Sciatic nerve (tissue), 2 donors: ENCODE data around the gene U2AF2. TPM values are rescaled to one million over a fixed set of nuclear protein-coding genes. Genes with fewer than 3 reads are reported as not detected.

ENCODE experiments used
- ATAC-seq: fragments of 200-7000 bp; cut with Tn5 transposase; one replicate; pipeline ENCODE4 v1.9.1; 2020; ENCODE audit warnings: mild to moderate bottlenecking, moderate library complexity
- DNase-seq: peaks from one replicate; pipeline ENCODE4 v3.0.0-alpha.2; 2020; ENCODE audit warnings: low spot score
- intact Hi-C: fragments of 100-400 bp; cut with DNase I; formaldehyde crosslinking; loops from one replicate; pipeline ENCODE4 v1.14.2; 2022
- total RNA-seq: library from RNA; stranded (reverse); fragmentation: NEBNext Ultra II Directional; extraction: Animal tissue kit (Norgen Biotek cat#: 25700); gene quantifications from one replicate; pipeline ENCODE4 v1.2.1, GENCODE V29; 2021
- donor health status: DM: no; HTN: no; CAD: no.
- donor health status: DM: no; HTN: no; CAD: no.

Gene U2AF2
- total RNA-seq, 1 donor from 2014 or later = 127 TPM

DNA sequence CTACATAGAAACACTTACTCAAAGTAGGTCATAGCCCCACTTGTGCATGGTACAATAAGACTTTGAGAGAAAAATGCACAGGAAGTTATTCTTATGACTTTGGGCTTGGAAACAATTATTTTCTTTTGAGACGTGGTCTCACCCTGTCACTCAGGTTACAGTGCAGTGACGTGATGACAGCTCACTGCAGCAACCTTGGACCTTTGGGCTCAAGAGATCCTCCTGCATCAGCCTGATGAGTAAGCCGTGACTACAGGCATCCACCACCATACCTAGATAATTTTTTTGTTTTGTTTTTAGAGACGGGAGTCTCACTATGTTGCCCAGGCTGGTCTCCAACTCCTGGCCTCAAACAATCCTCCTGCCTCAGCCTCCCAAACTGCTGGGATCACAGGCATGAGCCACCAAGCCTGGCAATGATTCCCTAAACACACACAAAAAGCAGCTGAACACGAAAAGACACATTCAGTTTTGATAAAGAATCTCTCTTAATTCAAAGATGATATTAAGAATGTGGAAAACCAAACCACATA is 65.4 kb downstream of the U2AF2 start:
- DNase-seq = no peak
- no peak for ATAC-seq
- intact Hi-C loops = no loop called here

- intact Hi-C loops = no loop called here
- ATAC-seq = no peak
- DNase-seq = no peak
Observed at GRCh38 chr19:55720801-55721200, 66.0 kb downstream of the U2AF2 start.

DNA sequence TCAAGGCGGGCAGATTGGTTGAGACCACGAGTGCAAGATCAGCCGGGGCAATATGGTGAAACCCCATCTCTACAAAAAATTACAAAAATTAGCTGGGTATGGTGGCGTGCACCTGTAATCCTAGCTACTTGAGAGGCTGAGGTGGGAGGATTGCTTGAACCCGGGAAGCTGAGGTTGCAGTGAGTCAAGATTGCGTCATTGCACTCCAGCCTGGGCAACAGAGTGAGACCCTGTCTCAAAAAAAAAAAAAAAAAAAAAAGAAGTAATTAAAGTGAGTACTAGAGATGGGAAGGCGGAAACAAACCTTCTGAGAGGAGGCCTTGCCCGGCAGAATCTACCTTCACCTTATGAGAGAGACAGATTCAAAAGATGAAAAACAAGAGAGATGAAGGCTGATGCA is 68.7 kb downstream of the U2AF2 start:
- DNase-seq = no peak
- intact Hi-C loops = no loop called here
- no peak for ATAC-seq

Other genes with a start within 250 kb of the U2AF2 start
- gene UBE2S, start 247.2 kb upstream of the U2AF2 start, total RNA-seq = 17.1 TPM
- 9.0 TPM for gene SHISA7, start 211.7 kb upstream of the U2AF2 start, total RNA-seq
- 35.7 TPM for gene ISOC2, start 193.4 kb upstream of the U2AF2 start, total RNA-seq
- not detected for gene C19orf85, start 190.3 kb upstream of the U2AF2 start, total RNA-seq
- gene ZNF628, start 178.4 kb upstream of the U2AF2 start, total RNA-seq = 9.0 TPM
- gene NAT14, start 169.8 kb upstream of the U2AF2 start, total RNA-seq = 11.5 TPM
- gene SSC5D, start 166.6 kb upstream of the U2AF2 start, total RNA-seq = 13.5 TPM
- gene SBK2, start 117.9 kb upstream of the U2AF2 start, total RNA-seq = not detected
- 0.53 TPM for gene SBK3, start 109.5 kb upstream of the U2AF2 start, total RNA-seq
- 14.3 TPM for gene ZNF579, start 74.2 kb upstream of the U2AF2 start, total RNA-seq
- gene FIZ1, start 55.5 kb upstream of the U2AF2 start, total RNA-seq = 11.7 TPM
- gene ZNF524, start 54.7 kb upstream of the U2AF2 start, total RNA-seq = 18.9 TPM
- gene ZNF865, start 49.4 kb upstream of the U2AF2 start, total RNA-seq = 15.9 TPM
- 4.0 TPM for gene ZNF784, start 30.5 kb upstream of the U2AF2 start, total RNA-seq
- 42.2 TPM for gene ZNF580, start 14.0 kb upstream of the U2AF2 start, total RNA-seq
- 17.2 TPM for gene ZNF581, start 11.4 kb upstream of the U2AF2 start, total RNA-seq
- gene CCDC106, start 6.8 kb upstream of the U2AF2 start, total RNA-seq = 14.0 TPM
- 87.6 TPM for gene EPN1, start 20.2 kb downstream of the U2AF2 start, total RNA-seq
- gene NLRP9, start 83.4 kb downstream of the U2AF2 start, total RNA-seq = not detected
- gene RFPL4A, start 104.1 kb downstream of the U2AF2 start, total RNA-seq = not detected
- gene RFPL4AL1, start 114.1 kb downstream of the U2AF2 start, total RNA-seq = not detected
- not detected for gene NLRP11, start 177.0 kb downstream of the U2AF2 start, total RNA-seq
- gene NLRP4, start 181.5 kb downstream of the U2AF2 start, total RNA-seq = not detected